ENCODE results near the gene PRRT1. TPM values are rescaled to one million over a fixed set of nuclear protein-coding genes. Genes with fewer than 3 reads are reported as not detected.

Gene PRRT1
- total RNA-seq, 1 donor from 2014 or later: 2.7 TPM

DNA sequence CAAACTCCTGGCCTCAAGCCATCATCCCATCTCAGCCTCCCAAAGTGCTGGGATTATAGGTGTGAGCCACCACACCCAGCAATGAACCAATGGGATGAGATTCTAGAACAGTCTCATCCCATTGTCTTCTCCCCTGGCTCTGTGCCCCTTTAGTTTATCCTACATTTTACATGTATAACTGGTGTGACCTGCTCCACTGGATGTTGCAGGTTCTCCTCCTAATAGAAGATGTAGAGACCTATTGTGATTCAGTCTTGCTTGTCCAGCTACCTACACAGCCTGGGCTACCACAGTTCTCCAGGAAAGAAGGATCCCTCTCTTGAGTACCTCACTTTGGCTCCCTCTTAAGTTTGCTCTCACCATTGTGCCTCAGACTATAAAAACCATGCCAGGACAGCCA, 19.6 kb downstream of the PRRT1 start:
- H3K4me3 Mint-ChIP-seq: peak overlapping the region; percentile 76
- peaks cover 16% of the 10 kb centered on the region for H3K27me3 Mint-ChIP-seq
- no peak for TF ChIP-seq CTCF (conservative IDR thresholded peaks at IDR 0.05)
- H3K27ac Mint-ChIP-seq: peak overlapping the region; percentile 81
- peaks cover 27% of the 10 kb centered on the region for H3K4me1 Mint-ChIP-seq (ENCODE audit: unreplicated experiment)
- H3K9me3 Mint-ChIP-seq: peaks cover 3% of the 10 kb centered on the region
- H3K36me3 Mint-ChIP-seq: no peaks in the 10 kb centered on the region
- no peak for DNase-seq (ENCODE audit: extremely low spot score, unreplicated experiment)

- peaks cover 3% of the 10 kb centered on the region for H3K9me3 Mint-ChIP-seq
- peaks cover 16% of the 10 kb centered on the region for H3K27me3 Mint-ChIP-seq
- H3K27ac Mint-ChIP-seq: peak overlapping the region; percentile 33
- peaks cover 32% of the 10 kb centered on the region for H3K4me1 Mint-ChIP-seq (ENCODE audit: unreplicated experiment)
- peak overlapping the region; percentile 74 for H3K4me3 Mint-ChIP-seq
- no peaks in the 10 kb centered on the region for H3K36me3 Mint-ChIP-seq
- TF ChIP-seq CTCF (conservative IDR thresholded peaks at IDR 0.05): no peak
- DNase-seq (ENCODE audit: extremely low spot score, unreplicated experiment): no peak
Measured at GRCh38 chr6:32131439-32131948, 20.2 kb downstream of the PRRT1 start.

DNA sequence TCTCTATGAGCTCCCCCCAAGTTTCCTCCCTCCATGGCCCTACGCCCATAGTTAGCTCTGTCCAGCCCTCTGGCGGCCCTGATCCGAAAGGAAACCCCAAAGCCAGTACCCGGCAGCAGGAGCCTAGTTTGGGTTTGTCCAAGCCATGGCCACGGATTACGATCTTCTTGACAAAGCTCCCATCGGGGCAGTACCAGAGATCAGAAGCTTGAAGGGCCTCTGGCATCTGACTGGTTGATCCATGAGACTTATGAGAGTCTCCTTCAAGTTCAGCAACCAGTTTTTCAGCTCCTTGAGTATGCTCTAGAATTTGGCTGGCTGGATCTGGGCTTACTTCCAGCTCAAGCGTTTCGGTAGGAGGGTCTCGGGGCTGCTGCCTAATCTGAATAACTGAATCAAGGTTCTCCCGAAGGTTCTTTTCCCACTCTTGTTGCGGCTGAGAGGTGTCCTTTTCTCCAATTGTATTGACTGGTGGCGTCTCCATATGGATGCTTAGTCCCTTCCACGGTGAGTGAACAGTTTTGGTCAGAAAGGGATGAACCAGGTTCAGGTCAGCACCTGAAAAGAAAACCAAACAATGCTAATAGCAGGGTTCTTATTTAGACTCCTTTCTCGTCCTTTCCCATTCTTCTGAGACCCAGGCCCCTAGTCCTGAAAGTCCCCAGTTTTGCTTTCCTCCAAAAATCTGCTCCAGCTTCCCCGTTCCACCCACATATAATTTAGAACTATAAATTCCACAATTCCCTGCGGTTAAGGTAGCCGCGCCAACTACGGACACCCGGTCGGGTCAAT, 22.2 kb downstream of the PRRT1 start:
- peak overlapping the region; percentile 98 for H3K4me3 Mint-ChIP-seq
- H3K9me3 Mint-ChIP-seq: peaks cover 3% of the 10 kb centered on the region
- H3K36me3 Mint-ChIP-seq: peaks cover 1% of the 10 kb centered on the region
- H3K4me1 Mint-ChIP-seq (ENCODE audit: unreplicated experiment): peaks cover 32% of the 10 kb centered on the region
- no peak for DNase-seq (ENCODE audit: extremely low spot score, unreplicated experiment)
- H3K27me3 Mint-ChIP-seq: peaks cover 9% of the 10 kb centered on the region
- peak overlapping the region; percentile 97 for H3K27ac Mint-ChIP-seq
- TF ChIP-seq CTCF (conservative IDR thresholded peaks at IDR 0.05): no peak

GRCh38 chr6:32128751-32129296, 22.9 kb downstream of the PRRT1 start:
- Mint-ChIP-seq H3K27ac (peak overlapping the region; percentile 97), H3K27me3 (peaks cover 5% of the 10 kb centered on the region), H3K36me3 (peaks cover 7% of the 10 kb centered on the region), H3K9me3 (peaks cover 3% of the 10 kb centered on the region), H3K4me3 (peak overlapping the region; percentile 99), H3K4me1 (ENCODE audit: unreplicated experiment) (peaks cover 32% of the 10 kb centered on the region)
- no peak for TF ChIP-seq CTCF (conservative IDR thresholded peaks at IDR 0.05)
- DNase-seq (ENCODE audit: extremely low spot score, unreplicated experiment): no peak

DNA sequence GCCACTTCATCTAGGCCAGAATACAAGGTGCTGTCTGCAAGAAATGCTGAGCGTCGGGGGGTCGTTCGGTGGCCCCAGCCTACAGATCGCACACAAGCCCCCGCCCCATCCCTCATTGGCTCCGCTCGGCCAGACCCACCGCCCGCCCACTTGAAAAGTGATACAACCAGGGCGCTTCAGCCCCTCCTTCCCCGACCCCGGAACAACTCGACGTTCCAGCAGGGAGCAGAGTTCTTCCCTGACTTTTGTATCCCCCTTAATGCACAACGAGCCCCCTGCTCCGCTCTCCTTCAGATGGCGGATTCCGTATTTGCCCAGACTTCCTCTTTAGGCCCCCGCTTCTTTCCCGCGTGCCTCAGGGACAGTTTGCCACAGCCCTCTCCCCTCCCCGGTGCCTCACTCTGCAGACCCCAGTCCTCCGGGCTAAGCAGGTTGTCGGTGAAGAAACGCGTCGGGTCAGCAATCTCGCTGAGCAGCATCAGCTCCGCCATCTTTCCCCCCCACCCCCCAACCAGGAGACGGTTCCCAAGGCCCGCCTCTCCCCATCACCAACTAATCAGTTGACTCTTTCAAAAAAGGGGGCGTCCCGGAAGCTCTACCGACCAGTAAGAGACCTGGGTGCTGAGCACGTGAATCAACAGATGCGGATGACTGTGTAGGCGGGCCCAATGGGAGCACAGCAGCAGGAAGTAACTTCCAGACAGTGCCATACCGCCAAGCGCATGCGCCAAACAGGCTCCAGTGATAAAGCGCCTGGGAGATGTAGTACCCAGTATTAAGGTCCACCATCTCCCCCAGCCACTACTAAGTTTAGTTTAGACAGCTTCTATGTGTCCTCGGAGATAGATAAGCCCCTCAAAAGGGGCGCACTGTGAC, 23.8 kb downstream of the PRRT1 start, which contains the start of gene ATF6B:
Gene ATF6B, minus strand, starts transcription at position 530 of the 876 bp plus-strand sequence. Its CDS starts 39 bp downstream, at position 491.
- Mint-ChIP-seq H3K27me3 (peaks cover 3% of the 10 kb centered on the region), H3K4me1 (ENCODE audit: unreplicated experiment) (peaks cover 32% of the 10 kb centered on the region), H3K36me3 (peaks cover 7% of the 10 kb centered on the region), H3K9me3 (peaks cover 3% of the 10 kb centered on the region), H3K27ac (peak within 1 kb of the TSS; percentile 97), H3K4me3 (peak within 1 kb of the TSS; percentile 99)
- no peak for TF ChIP-seq CTCF (conservative IDR thresholded peaks at IDR 0.05)
- peak; percentile 95 for DNase-seq (ENCODE audit: extremely low spot score, unreplicated experiment)
